ENCODE measurements around the gene NPAS3. TPM values are rescaled to one million over a fixed set of nuclear protein-coding genes. Genes with fewer than 3 reads are reported as not detected.
A peak's percentile ranks its signal among the peaks of the same experiment; 100 is the strongest.

Gene NPAS3
- total RNA-seq, 2 donors from 2014 or later, result 0.33 to 0.78 TPM

- ATAC-seq, result no peak
- Histone ChIP-seq H3K4me1 (no peaks in the 10 kb centered on the region), H3K27me3 (no peaks in the 10 kb centered on the region), H3K27ac (no peak overlapping the region), H3K9me3 (no peaks in the 10 kb centered on the region), H3K36me3 (replicated peaks in 1 of 2; ENCODE audit: insufficient read depth in 1 of 2, low read depth in 2 of 2) (no peaks in the 10 kb centered on the region), H3K4me3 (no peak overlapping the region)
- intact Hi-C loops (cut with DNase I), result no loop called here
- TF ChIP-seq POLR2A (IDR thresholded peaks at IDR 0.05) (no peak), CTCF (IDR thresholded peaks at IDR 0.05) (no peak)
- no peak for DNase-seq
- WGBS, 2 donors, result 83 to 86% methylated on average over 6 of the region's 6 CpGs
Observed at GRCh38 chr14:33680873-33681272, 742.2 kb downstream of the NPAS3 start.

GRCh38 chr14:33682760-33683159, 744.1 kb downstream of the NPAS3 start:
- Histone ChIP-seq H3K9me3 (no peaks in the 10 kb centered on the region), H3K27me3 (no peaks in the 10 kb centered on the region), H3K4me3 (no peak overlapping the region), H3K36me3 (replicated peaks in 1 of 2; ENCODE audit: insufficient read depth in 1 of 2, low read depth in 2 of 2) (no peaks in the 10 kb centered on the region), H3K4me1 (no peaks in the 10 kb centered on the region), H3K27ac (no peak overlapping the region)
- WGBS, 2 donors, result 64 to 76% methylated on average over 4 of the region's 4 CpGs
- intact Hi-C loops (cut with DNase I), result no loop called here
- DNase-seq (peak; percentile 13 to 34 (median 18)), ATAC-seq (peak; percentile 21)
- TF ChIP-seq POLR2A (IDR thresholded peaks at IDR 0.05), result no peak
- no peak for TF ChIP-seq CTCF (IDR thresholded peaks at IDR 0.05)

- intact Hi-C loops (cut with DNase I), result no loop called here
- Histone ChIP-seq H3K36me3 (replicated peaks in 1 of 2; ENCODE audit: insufficient read depth in 1 of 2, low read depth in 2 of 2) (no peaks in the 10 kb centered on the region), H3K27me3 (no peaks in the 10 kb centered on the region), H3K27ac (no peak overlapping the region), H3K4me1 (no peaks in the 10 kb centered on the region), H3K4me3 (no peak overlapping the region), H3K9me3 (no peaks in the 10 kb centered on the region)
- TF ChIP-seq CTCF (IDR thresholded peaks at IDR 0.05) (no peak), POLR2A (IDR thresholded peaks at IDR 0.05) (no peak)
- WGBS, 2 donors, result 84 to 87% methylated on average over 9 of the region's 9 CpGs
- ATAC-seq (no peak), DNase-seq (no peak)
Observed at GRCh38 chr14:33685026-33685425, 746.3 kb downstream of the NPAS3 start.

- intact Hi-C loops (cut with DNase I), result no loop called here
- no peaks in the 10 kb centered on the region for H3K4me1 ChIP-seq
- no peak for DNase-seq
- no peak overlapping the region for H3K4me3 ChIP-seq
- 78 to 88% methylated on average over 1 of the region's 1 CpG for WGBS, 2 donors
- no peaks in the 10 kb centered on the region for H3K9me3 ChIP-seq
- ATAC-seq, result no peak
- no peak overlapping the region for H3K27ac ChIP-seq
- no peaks in the 10 kb centered on the region for H3K36me3 ChIP-seq (replicated peaks in 1 of 2; ENCODE audit: insufficient read depth in 1 of 2, low read depth in 2 of 2)
- TF ChIP-seq CTCF (IDR thresholded peaks at IDR 0.05), result no peak
- no peak for TF ChIP-seq POLR2A (IDR thresholded peaks at IDR 0.05)
- no peaks in the 10 kb centered on the region for H3K27me3 ChIP-seq
Observed at GRCh38 chr14:33685698-33686097, 747.0 kb downstream of the NPAS3 start.

GRCh38 chr14:33686218-33686617, 747.5 kb downstream of the NPAS3 start:
- Histone ChIP-seq H3K27ac (no peak overlapping the region), H3K4me1 (no peaks in the 10 kb centered on the region), H3K27me3 (no peaks in the 10 kb centered on the region), H3K9me3 (no peaks in the 10 kb centered on the region), H3K36me3 (replicated peaks in 1 of 2; ENCODE audit: insufficient read depth in 1 of 2, low read depth in 2 of 2) (no peaks in the 10 kb centered on the region), H3K4me3 (no peak overlapping the region)
- TF ChIP-seq POLR2A (IDR thresholded peaks at IDR 0.05), result no peak
- no peak for DNase-seq
- WGBS, 2 donors, result 71 to 83% methylated on average over 3 of the region's 3 CpGs
- ATAC-seq, result no peak
- intact Hi-C loops (cut with DNase I), result no loop called here
